HG03097 (cell line): ENCODE measurements around the gene METTL21C.

Experiments
- ATAC-seq: cut with Tn5 transposase; IDR thresholded peaks from one replicate; pipeline ENCODE4 v1.9.1; 2021; ENCODE audit not compliant: unreplicated experiment, low FRiP score

The METTL21C gene

GRCh38 chr13:102694937-102695336, at the start of gene METTL21C:
Gene METTL21C, minus strand, starts transcription at chr13:102695044. Its CDS starts 546 bp downstream, at chr13:102694498.
- ATAC-seq = no peak

GRCh38 chr13:102742506-102742905, 47.7 kb upstream of the METTL21C start:
- ATAC-seq = no peak

- ATAC-seq = no peak
Observed at GRCh38 chr13:102742101-102742500, 47.3 kb upstream of the METTL21C start.

DNA sequence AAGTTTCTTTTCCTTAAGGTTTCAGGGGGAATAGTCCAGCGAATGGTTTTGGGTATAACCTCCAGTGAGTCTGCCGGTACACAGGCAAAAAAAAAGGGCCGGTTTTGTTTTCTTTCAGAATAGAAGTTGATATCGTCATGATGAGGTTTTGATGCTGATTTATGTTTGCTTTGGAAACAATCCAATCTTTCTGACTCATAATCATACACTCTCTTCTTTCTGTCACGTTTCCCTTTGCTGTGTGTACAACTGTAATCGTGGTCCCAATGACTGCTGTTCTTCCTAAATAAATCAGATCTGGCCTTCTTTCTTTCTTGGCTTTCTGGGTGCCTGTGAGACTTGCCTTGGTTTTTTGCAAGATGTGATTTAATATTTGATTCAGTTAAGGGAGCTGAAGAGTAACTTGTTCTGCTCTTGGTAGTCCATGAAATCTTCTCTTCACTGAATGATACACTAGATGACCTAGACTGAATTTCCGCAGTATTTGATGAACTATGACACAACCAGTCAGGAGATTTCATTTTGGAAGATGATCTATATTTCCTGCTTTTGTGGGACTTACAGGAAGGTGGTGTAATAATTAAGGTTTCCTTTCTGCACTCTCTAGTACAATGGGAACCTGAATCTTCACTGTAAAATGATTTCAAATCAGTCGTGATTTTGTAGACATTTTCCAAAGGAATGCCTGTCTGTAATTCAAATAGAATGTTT, 34.9 kb upstream of the METTL21C start:
- ATAC-seq = no peak

GRCh38 chr13:102726430-102726829, 31.6 kb upstream of the METTL21C start:
- no peak for ATAC-seq

- ATAC-seq = no peak
Observed at GRCh38 chr13:102724923-102725322, 30.1 kb upstream of the METTL21C start.

- no peak for ATAC-seq
Observed at GRCh38 chr13:102721800-102722231, 27.0 kb upstream of the METTL21C start.

GRCh38 chr13:102718746-102719145, 23.9 kb upstream of the METTL21C start:
- ATAC-seq = no peak

DNA sequence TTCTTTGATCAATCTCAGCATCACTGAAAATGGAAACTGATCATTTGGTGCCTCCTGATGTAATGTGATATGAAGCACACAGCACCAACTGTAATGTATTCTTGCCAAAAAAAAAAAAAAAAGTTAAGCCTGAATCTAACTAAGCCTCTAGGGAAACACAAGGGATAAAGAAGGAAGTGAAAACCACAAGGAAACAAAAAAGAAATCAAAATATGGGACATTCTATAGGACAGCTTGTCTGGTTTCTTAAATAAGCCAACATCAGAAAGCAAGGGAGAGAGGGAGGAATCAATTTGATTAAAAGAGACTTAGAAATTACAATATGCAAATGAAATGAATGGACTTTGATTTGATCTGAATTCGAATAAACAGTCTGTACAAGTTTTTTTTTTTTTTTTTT, 20.6 kb upstream of the METTL21C start:
- ATAC-seq = no peak

DNA sequence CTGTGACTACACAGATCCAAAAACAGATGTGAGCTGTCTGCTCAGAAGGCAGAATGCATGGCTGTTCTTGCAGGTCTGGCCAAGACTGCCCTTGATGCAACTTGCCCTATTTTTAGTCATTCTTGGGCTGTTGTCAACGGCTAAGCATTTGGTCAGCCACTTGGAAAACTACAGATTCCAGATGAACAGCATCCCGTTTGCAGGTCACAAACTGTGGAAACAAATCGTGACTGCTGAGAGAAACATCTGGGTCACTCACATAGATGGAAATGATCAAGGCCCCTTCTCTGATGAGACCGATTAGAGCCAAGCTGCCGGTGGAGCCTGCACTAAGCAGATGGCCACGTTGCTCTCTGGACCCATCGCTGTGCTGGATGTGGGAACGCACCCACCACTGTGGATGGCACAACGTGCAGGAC, 15.4 kb upstream of the METTL21C start:
- no peak for ATAC-seq

DNA sequence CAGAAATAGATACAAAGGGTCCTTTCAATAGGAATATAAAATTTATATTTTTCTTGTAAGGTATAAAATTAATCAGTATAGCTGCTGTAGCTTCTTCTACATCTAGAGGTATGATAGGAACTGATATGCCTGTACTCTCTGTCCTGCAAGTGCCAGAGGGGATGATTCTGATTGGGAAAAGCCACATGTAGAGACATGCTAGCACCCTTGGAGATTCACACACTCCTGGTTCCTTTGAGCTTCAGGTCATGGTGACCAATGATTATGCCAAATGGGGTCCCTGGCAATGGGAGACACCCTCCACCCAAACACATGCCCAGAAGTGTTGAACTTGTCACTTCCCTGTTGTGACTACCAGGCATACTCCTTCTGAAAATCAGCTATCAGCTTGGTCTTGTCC, 14.7 kb upstream of the METTL21C start:
- no peak for ATAC-seq

GRCh38 chr13:102708991-102709390, 14.1 kb upstream of the METTL21C start:
- ATAC-seq = no peak

DNA sequence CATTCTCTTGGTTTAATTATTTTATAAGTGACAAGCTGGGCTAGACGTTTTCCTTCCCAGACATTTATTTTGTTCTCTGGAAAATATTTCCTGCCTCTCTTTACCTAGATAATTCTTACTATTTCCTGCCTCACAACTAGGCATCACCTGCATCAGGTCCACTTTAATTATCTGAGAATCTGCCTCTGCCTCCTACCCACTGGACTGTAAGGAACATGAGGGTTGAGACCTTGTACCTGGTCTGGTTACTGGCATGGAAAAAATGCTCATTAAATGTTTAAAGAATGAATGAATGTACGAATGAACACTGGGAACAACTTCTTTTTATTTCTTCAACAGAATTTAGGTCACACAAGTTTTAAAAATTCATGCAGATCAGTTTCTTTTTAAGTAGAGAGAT, 13.4 kb upstream of the METTL21C start:
- no peak for ATAC-seq

DNA sequence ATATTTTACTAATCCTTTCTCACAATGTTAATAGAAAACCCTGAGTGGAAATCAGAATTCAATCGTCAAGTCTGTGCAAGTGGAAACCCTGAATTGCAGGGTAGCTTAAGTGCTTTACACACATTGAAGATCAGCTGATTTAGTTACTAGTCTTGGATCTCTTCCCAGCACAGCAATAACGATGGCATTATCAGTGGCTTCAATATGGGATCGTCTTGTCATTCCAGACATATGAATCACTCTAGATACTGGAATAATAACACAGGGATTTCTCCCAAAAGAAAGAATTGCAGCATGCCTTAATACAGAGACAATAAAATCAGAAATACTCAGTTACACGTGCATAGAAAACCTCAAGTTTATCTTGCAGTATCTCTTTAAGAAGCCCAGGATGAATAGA, 12.6 kb upstream of the METTL21C start:
- ATAC-seq = no peak

- ATAC-seq = no peak
Observed at GRCh38 chr13:102704238-102705058, 9.6 kb upstream of the METTL21C start.

GRCh38 chr13:102703726-102704035, 8.8 kb upstream of the METTL21C start:
- no peak for ATAC-seq

DNA sequence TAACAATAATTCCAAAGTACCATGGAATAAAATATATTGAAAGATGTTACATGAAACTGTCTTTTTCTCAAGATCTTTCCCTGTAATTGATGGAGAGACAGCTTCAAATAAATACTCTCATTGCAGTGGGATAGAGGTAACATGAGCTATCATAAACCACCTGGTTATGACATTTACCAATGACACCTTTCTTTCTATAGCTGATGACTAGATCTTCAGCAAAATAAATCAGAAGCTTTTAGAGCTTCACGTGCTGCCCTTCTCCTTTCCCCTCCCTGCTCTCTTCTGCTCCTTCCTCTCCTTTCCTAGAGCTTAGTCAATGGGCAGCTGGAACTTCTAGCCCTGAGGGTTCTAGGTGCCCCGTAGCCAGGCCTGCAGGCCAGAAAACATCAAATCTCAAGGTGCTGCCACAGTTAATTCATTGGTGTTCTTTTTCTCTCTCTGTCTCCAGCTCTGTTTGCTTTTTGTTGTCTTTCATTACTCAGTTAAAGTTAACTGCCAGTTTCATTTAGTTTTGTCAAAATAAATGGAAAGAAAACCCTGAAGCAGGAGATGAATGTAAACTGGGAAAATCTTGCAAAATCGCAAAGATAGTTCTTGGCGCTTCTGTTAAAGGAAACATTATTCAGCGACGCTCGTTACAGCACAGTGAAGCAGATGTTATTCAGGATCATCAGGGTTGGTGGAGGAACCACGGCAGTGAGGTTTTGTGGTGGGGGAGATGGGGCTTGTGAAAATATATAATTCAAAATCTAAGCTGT, 8.3 kb upstream of the METTL21C start:
- no peak for ATAC-seq

DNA sequence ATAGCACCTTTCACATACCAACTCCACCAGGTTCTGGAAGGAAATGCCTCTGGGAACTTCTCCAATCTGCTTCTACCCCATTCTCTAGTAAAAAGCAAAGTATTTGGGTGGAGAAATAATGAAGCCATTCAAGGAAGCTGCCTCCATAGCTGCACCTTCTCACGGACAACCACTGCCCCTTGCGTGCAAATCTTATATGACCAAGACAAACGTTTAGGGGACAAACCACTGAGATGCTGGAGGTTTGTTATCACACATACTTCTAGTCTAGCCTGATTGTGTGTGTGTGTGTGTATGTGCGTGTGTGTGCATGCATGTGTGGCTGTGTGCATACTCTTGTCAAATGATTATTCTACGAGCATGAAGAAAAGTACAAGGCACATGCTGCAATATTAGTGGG, 6.5 kb upstream of the METTL21C start:
- no peak for ATAC-seq

DNA sequence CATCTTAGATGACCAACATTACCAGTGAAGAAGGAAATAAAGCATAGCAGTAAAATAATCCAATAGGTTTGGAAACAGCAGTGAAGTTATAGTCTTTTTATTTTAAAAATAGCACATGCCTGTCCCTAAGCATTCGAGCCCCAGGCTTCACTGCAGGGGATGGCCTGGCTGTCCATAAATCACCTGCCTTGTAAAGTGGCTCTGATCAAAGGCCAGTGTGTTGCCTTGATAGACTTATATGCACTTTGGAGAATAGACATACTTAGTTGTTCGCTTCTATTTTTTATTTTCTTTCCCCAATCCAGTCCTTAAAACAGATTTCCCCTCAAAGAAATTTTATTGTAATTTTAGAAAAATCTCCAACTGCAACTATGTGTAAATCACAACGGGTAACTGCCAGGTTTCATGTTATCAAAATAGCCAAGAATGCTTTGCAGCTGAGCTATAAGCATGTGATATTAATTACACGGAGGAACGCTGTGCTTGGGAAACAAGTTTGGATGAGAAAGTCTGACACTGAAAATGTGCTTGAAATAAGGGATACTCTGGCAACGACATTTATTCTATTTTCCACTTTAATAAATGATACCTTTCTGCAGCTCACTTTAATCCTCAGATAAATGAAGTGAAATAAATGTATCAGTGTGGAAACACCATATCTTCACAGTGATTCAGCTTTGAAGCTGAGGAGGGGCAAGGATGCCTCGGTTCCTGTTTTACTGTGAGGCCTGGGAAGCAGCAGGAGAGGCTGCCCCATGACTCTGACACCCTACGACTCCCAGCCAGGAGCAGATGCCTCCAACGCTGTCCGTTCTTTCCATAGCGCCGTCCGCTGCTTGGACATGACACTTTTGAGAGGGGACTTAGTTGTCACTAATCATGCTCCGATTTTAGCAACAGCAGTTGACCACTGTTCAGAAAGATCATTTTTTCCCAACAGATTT, 5.5 kb upstream of the METTL21C start:
- no peak for ATAC-seq

DNA sequence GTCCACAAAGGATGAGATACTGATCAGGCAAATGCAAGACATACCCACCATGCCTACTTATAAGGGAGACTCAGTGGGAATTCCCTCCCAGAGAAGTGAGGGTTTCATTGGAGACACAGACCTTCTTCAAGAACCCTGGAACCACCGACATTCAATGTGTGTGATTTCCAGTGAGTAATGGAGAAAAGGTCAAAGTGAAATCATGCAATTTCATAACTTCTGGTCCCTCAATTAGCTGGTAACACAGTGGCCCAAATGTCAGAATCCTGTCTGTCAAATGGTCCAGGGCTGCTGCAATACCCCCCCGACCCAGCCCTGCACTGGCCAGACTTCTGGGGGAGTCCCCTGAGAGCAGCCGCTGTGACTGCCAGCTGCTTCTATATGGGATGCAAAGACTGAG, 4.7 kb upstream of the METTL21C start:
- no peak for ATAC-seq
